Stimulated activated CD8-positive, alpha-beta memory T cell treated with anti-CD3 and anti-CD28 coated beads, Interleukin-7, amount 100 ng/mL, for 24 hours (primary cell): ENCODE measurements around the gene C16orf92.
"Not testable (repeated sequence)": the region's sequence is repeated elsewhere in the genome, so short reads cannot be mapped to it uniquely, and the experiment has no call there.

Source experiments
- DNase-seq: peaks from one replicate; pipeline ENCODE4 v3.0.0-alpha.2; 2020; ENCODE audit warnings: low read depth

Gene C16orf92

DNA sequence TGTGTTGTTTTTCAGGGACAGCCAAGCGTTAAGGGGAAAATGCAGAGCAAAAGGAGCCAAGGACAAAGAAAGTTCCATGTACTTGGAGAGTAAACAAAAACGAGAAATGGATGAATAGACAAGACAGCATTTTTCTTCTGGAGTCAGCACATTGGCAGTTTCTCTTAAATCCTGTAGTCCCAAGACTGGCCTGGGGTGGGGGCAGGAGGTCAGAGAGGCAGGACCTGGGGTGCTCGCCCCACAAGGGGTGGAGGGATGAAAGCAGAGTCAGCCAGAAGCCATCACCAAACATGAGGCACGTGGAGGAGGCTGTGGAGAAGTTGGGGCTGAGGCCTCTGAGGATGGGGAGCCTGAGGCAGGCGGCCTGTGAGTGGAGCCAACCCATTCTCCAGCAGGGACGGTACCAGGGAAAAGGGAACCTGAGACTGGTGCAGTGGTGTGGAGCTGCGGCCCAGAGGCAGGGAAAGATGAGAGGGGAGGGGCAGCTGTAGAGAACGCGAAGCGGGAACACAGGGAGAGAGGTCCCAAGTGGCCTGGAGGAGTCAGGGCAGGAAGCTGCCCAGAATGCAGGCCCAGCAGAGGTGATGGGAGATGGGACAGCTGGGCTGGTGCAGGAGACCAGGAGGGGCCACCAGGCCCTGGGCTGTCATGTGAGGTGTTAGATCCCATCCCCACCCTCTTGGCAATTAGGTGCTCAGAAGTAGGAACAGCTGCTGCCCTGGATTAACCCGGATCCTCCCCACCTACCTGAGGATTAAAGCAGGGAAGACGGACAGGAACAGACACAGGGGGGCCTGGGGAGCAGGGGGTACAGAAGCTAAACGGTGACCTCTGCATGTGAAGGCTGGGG lies 4.8 kb downstream of the C16orf92 start:
- no peak for DNase-seq

DNA sequence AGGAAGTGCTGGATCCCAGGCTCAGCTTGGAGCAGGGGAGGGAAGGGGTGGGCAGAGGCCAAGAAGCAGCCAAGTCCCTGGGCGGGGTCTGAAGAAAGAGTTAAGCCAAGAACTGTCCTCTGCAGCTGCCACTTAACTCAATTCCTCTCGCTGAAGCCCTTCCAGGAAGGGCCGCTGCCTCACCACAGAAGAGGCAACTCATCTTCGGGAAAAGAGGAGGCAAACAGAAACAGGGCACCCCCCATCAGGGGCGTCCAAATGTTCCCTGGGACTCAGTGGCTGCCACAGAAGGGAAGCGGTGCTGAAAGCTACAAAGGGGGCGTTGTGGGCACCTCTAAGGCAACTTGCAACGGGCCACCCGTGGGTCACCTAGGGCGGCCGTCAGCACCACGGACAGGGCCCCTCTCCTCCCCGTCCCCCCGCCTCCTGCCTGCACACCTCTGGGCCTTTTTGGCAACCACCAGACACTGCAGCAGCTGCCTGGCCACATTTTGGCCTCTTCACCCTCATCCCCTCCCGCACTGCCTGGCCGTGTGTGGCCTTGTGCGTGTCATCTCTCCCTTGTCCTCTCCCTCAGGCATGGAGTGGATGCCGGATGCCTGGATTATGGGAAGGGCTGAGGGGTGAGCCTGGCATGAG lies 5.6 kb downstream of the C16orf92 start:
- DNase-seq: no peak

DNA sequence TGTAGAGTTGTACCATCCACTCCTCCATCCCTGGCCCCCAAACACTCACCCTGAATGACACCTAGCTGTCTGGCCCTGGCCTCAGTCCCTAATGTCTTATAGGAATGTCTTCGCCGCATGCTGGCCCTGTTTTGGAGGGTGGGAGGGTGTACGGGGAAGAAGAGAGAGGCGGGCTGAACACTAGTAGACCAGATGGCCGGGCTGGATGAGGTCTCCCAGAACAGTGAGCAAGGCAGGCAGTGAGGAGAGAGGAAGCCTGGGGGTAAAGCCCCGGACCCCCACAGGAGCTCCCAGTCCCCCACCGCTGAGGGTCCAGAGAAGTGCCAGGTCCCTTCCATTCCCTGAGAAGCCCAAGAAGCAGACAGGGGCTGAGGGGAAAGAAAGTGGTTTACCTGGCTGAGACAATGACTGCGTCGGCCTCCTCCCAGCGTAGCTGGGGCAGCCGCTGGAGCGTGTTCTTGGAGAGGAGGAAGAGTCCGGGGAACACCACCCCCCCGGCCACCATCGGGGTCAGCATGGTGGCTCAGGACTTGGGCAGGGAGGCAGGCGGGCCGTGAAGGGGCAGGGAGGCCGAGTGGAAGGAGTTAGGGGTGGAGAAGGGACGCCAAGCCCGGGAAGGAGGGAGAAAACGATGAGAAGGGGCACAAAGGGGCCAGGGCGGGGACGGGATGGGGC lies 7.2 kb downstream of the C16orf92 start:
- DNase-seq: no peak

DNA sequence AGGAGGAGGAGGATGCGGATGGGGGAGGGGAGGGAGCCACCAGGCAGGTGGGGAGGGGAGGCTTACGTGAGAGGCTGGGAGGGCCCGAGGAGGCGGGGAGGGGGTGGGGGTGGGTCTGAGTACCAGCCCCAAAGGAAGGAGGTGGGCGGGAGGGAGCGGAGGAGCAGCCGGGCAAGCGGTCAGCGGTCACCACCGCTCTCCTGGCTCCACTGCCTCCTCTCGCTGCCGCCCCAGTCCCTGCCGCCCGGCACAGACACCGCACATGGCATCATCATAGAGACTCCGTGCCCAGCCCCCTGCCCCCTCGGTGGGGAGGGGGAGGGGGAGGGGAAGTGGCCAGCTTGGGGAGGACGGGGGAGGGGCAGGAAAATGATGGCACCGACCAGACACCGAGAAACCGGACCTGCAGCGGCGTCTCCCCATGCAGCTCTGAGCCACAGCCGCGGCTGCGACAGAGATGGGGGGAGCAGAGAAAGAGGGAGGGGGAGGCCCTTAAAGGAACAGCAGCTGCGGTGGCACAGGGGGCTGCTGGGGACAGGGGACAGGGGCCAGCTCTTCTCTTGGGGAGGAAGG lies 7.9 kb downstream of the C16orf92 start, which contains the start of gene TLCD3B:
TSS of gene TLCD3B (minus strand) at position 431 of the 573 bp plus-strand sequence. CDS start 744 bp downstream, outside the sequence.
- DNase-seq: no peak

DNA sequence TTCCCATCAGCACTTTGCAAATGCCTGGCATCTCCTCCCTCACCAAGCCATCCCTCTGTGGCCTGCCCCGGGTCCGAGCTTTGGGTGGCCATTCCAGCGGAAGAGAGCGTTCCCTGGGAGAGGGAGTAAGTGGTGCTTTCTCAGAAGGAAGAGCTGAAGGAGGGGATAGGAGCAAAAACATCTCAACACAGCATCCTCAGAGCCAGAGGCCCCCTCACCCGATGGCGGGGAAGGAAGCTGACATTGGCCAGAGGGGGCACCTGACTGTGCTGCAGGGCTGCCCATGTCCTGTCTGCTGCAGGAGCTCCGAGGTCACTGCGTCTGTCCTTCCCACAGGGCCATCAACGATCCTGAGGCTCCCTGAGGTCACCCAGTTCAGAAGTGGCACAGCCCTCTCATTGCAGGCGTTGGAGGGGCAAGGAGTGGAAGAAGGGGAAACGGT lies 8.5 kb downstream of the C16orf92 start:
- no peak for DNase-seq

DNA sequence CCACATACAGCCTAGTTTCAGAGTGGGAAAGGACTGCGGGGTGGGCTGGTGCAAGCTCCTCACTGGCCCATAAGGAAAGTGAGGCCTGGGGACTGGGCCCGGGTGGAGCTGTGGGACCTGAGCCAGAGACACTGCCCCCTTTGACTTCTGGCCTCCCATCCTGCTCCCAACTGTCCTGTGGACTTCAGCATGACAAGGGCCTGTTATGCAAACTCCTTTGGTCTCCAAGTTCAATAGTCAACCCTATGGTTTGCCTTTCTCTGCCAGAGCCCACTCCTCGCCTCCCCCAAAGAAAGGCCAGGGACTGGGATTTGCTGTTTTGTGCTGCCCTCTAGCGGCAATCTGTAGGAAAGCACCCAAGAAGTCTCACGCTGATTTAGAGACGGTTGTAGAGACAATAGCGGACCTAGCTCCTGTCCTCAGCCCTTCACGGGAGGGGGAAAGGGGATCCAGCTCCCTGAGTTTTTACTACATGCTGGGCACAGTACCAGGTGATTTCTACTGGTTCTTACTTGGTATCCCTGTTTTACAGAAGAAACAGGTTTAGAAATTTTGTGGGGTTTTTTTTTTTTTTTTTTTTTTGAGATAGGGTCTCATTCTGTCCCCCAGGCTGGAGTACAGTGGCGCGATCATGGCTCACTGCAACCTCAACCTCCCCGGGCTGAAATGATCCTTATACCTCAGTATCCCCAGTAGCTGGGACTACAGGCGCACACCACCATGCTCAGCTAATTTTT lies 9.3 kb downstream of the C16orf92 start:
- DNase-seq: no peak

DNA sequence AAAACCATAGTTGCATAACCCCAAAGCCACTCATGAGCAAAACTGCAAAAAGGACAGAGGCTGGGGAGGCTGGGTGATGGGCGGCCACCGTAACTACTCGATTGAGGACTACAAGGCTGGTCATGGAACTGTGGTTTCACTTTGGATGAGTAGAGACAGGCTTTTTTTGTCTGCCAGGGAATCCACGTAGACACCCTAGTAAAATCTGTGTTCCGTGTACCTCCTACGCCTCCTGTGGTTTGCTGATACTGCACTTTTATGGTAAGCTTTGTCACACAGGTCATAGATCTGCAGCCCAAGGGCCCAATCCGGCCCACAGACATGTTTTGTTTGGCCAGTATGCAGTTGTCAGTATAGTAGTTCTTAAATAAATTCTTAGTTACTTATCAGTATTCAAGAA lies 10.3 kb downstream of the C16orf92 start:
- DNase-seq: no peak

DNA sequence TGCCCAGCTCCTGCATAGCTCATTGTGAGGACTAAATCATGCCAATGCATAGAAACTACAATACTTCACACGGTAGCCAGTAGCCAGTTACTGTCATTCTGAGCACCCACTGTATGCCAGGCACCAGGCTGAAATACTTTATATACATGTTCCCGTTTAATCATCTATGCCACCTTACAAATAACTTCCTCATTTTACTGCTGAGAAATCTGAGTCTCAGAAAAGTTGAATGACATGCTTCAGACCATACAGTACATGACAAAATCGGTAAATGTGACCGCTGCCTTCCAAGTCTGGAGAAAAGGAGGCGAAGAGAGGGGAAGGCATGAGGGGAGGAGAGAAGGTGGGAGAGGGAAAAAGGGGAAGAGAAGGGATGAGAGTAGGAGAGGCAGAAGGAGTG lies 17.2 kb downstream of the C16orf92 start:
- no peak for DNase-seq

DNA sequence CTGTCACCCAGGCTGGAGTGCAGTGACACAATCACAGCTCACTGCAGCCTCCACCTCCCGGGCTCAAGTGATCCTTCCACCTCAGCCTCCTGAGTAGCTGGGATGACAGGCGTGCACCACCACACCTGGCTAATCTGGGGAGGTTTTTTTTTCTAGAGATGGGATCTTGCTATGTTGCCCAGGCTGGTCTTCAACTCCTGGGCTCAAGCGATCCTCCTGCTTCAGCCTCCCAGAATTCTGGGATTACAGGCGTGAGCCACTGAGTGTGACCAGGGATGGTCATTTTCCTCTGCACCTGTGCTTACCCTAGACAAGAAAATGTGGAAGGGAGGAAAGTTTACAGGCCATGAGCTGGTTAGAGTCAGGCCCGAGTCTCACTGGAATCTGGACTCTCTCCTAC lies 17.7 kb downstream of the C16orf92 start:
- not testable (repeated sequence) for DNase-seq

DNA sequence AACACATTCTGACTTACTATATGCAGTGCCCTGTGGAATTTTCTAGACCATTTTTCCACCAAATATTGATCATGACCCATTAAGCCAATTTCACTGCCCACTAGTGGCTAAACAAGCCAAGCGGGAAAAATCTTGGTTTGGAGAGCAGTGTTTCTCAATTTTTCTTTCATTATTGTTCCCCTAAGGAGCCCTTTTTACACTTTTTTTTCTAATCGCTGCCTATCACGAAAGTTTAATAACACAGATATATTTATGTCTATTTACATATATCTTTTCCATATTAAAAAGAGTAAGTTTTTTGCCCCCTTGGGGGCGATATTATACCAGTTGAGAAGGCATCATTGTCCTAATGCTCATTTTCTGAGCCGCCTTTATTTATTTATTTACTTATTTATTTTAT lies 18.8 kb downstream of the C16orf92 start:
- DNase-seq: no peak

DNA sequence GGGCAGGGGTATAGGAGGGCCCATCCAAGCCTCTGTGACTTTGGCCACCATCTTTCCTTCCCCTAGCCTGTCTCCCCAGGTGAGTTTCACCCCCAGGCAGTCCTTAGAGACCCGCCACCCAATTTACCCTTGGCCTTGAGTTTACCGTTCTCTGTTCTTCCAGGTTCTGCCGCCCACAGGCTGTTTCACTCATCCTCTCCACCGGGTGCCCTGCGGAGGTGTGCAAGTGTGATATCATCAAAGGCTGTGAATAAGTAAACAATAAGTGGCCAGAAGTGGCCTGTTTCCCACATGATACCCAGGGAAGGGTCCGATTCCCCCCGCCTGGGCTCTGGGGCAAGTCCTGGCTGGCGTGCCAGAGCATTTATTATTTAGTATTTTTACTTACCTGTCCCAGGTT lies 23.2 kb downstream of the C16orf92 start:
- DNase-seq: no peak

DNA sequence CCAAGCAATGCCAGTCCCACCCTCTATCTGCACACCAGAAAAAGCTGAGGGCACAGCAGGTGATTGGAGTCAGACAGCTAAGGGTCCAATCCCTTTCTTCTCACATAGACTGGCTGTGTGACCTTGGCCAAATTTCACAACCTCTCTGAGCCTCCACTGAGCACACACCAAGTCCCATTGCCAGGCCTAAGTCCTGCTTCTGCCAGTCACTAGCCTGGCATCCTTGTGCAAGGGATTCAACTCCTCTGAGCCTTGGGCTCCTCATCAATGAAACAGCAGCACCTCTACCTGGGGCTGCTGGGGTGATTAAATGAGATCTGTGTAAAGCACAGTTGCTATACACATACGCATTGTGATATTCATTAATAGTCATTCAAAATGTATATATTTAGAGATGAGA lies 23.6 kb downstream of the C16orf92 start:
- no peak for DNase-seq

DNA sequence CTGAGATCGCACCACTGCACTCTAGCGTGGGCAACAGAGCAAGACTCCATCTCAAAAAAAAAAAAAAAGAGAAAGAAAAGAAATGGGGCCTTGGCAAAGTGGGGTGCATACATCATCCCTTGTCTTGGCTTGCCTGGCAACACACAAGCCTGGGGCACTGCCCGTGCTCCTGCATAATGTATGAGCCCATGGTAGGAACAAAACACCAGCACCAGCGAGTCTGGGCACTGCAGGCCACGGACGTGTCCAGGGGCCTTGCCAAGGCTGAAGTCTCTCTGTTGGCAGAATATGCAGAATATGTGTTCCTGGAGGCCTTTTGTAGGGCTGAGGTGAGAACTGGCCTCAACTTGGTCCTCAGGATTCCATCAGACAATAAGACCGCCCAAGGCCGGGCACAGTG lies 26.9 kb downstream of the C16orf92 start:
- no peak for DNase-seq

DNA sequence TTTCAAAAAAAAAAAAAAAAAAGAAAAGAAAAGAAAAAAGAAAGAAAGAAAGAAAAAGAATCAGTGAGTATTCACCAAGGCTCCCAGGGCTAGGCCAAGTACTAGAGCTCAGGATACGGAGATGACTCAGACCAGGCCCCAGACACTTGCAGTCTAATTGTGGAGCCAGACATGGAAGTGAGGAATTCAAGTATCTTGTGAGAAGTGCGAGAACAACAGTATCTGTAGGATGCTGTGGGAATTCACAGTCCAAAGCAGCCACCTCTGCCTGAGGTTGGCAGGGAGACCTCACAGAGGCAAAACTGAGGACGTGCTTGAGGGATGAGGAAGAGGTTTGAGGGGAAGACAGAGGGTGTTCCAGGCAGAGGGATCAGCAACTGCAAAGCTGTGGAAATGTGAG lies 28.5 kb downstream of the C16orf92 start:
- DNase-seq: no peak

DNA sequence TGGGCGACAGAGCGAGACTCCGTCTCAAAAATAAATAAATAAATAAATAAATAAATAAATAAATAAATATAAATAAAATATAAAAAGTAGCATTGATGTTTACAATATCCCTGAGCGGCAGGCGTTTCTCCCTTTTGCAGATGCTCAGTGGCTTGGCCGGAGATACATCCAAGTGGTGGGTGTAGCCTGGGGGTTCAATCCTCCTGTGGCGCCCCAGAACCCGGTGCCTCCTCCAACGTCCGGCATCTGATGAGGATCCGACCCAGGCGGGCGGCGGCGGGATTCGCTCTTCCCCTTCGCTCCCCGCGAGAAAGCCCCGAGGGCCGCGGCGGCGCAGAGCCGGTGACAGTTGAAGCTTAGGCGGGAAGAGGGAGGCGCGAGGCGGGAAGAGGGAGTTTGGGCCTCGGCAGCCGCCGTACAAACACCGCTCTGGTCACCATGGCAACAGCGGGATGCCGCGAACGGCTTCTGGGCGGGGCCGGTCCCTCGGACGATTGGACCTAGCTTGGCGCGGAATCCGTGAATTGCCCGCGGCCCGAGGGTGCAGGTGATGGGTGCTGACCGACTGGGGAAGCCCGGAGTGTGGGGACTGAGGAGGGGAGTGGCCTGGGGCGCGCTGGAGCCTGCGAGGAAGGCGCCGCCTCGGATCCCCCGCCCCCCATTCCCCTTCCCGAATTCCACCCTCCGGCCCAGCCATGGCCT lies 29.8 kb downstream of the C16orf92 start:
- peak; percentile 87 for DNase-seq

DNA sequence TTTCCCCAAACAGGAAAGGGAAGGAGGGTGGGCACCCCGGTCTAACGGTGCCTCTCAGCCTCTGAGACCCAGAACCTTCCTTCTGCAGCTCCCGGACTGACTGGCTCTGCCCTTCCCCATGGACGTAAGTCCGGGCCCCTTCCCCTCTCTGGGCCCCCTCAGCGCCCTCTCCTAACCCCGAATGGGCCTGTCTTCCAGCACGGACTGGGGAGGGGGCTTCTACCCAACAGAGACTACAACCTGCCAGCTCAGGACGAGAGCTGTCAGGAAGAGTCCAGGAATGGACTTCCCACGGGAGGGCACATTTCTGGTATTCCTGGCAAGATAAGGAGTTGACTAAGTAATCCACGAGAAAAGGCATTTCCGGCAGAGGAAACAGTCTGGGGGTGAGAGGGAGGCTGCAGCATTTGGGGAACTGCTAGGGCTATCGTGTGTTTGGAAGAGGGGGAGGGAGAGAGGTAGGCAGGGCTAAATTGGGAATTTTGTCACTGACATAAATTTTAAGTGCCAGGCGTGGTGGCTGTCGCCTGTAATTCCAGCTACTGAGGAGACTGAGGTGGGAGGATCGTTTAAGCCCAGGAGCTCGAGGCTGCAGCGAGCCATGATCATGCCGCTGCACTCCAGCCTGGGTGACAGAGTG lies 30.5 kb downstream of the C16orf92 start:
- no peak for DNase-seq

DNA sequence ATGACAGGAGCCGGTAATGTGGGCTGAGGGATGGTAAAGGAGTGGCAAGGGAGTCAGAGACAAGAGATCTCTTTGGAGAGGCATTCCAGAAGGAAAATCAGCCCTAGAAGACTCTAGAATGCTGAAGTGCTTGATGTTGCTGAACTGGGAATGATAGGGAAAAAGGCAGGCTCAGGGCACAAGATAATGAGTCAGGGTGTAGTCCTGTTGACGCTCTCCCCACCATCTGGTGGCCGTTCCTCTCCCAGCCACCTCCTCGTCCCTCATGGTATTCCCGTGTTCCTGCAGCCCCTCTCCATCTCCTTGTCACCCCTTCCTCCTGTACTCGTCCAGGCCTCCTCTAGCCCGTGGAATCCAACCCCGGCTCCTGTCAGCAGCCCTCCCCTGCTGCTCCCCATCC lies 31.5 kb downstream of the C16orf92 start:
- DNase-seq: no peak

DNA sequence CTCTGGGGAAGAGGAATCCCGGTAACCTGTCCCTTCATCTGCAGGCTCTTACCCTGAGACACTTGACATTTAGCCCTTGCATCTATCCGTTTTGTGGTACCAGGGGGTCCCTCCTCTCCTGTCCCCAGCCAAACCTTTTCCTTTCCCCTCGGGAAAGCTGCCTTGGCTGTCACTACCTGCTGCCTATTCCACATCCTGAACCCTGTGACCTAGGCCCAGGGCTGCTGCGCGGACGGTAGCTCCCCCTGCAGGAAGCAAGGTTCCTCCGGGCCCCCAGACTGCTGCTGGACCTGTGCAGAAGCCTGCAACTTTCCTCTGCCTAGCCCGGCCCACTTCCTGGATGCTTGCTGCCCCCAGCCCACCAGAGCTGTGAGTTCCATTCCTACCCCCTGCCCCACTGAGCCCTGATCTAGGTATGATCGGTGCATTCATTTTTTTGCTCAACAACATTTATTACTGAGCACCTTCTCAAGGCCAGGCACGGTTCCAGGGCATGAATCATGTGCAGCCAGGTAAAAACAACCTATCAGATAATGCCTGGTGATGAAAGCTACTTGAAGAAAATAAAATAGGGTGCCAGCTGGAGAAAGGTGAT lies 32.1 kb downstream of the C16orf92 start:
- no peak for DNase-seq

DNA sequence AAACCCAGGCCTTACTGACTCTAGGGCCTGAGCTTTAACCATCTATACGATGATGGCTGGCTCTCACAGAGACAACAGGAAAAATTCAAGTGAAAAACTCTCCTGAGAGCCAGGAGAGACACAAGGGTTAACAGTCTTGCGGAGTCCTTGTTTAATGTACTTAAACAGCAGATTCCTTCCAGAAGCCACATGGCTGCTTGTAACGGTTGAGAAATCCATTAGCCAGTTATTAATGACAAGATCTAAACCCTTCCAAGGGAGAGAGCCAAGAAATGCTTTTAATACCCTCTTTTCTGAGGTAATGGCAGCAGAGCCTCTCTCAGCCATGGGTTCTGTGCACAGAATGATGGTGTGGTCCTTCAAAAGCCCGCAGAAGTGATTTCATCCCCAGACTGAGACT lies 37.3 kb downstream of the C16orf92 start:
- no peak for DNase-seq

DNA sequence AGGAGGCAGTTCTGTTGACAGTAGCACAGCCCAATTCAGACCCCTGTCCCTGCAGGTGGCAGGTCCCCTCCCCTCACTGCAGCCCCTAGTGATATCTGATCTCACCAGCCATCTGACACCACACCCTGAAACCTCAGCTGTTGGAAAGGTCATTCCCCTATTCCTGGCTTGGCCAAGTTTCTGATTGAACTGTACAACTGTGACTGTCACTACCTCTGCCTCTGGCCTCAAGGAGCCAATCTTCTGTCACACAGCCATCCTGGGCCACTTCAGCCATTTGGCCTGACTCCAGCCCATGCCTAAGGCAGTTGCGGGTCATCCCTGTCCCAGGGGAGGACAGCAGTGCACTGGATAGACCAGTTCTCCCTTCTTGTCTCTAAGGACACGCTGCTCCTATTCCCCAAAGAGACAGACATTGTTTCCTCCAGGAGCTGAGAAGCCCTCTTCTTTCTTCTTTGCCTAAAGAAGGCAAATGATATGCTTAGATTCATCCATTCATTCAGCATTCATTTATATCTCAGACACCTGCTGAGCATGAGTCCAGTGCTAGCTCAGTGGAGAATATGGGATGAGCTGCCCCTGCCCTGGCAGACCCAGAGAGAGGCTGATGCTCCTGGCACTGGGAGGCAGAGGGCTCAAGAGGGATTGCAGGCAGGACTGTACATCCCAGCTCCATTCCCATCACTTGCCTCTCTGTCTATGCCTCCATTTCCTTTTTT lies 38.0 kb downstream of the C16orf92 start:
- no peak for DNase-seq
